ENCODE measurements around the gene SCN10A.

SCN10A gene

GRCh38 chr3:38696034-38696433, 120.0 kb downstream of the SCN10A start:
- H3K4me3 ChIP-seq (ENCODE audit: low read length) = no peak overlapping the region
- no peak for TF ChIP-seq CTCF (conservative IDR thresholded peaks at IDR 0.05; ENCODE audit: low read depth, low read length)
- DNase-seq (ENCODE audit: low read depth) = no peak

- H3K4me3 ChIP-seq (ENCODE audit: low read length) = no peak overlapping the region
- no peak for TF ChIP-seq CTCF (conservative IDR thresholded peaks at IDR 0.05; ENCODE audit: low read depth, low read length)
- no peak for DNase-seq (ENCODE audit: low read depth)
These were observed 125.8 kb downstream of the SCN10A start for GRCh38 chr3:38690185-38690584.

- TF ChIP-seq CTCF (conservative IDR thresholded peaks at IDR 0.05; ENCODE audit: low read depth, low read length) = no peak
- H3K4me3 ChIP-seq (ENCODE audit: low read length) = no peak overlapping the region
- no peak for DNase-seq (ENCODE audit: low read depth)
These were observed 126.2 kb downstream of the SCN10A start for GRCh38 chr3:38689774-38690173.

- DNase-seq (ENCODE audit: low read depth) = no peak
- no peak overlapping the region for H3K4me3 ChIP-seq (ENCODE audit: low read length)
- TF ChIP-seq CTCF (conservative IDR thresholded peaks at IDR 0.05; ENCODE audit: low read depth, low read length) = no peak
These were observed 126.7 kb downstream of the SCN10A start for GRCh38 chr3:38689346-38689745.

GRCh38 chr3:38687321-38687720, 128.7 kb downstream of the SCN10A start:
- H3K4me3 ChIP-seq (ENCODE audit: low read length) = no peak overlapping the region
- TF ChIP-seq CTCF (conservative IDR thresholded peaks at IDR 0.05; ENCODE audit: low read depth, low read length) = no peak
- no peak for DNase-seq (ENCODE audit: low read depth)

- DNase-seq (ENCODE audit: low read depth) = no peak
- TF ChIP-seq CTCF (conservative IDR thresholded peaks at IDR 0.05; ENCODE audit: low read depth, low read length) = no peak
- no peak overlapping the region for H3K4me3 ChIP-seq (ENCODE audit: low read length)
These were observed 131.5 kb downstream of the SCN10A start for GRCh38 chr3:38684546-38684945.

- no peak for DNase-seq (ENCODE audit: low read depth)
- TF ChIP-seq CTCF (conservative IDR thresholded peaks at IDR 0.05; ENCODE audit: low read depth, low read length) = no peak
- no peak overlapping the region for H3K4me3 ChIP-seq (ENCODE audit: low read length)
These were observed 146.3 kb downstream of the SCN10A start for GRCh38 chr3:38669668-38670067.
